Daoy (cell line): ENCODE data around the gene TUBB1. TPM values are rescaled to one million over a fixed set of nuclear protein-coding genes. Genes with fewer than 3 reads are reported as not detected.

ENCODE experiments used
- total RNA-seq: library from RNA; depleted of rRNA; stranded (reverse); fragments of >200 nt; shearing (Covaris generic); gene quantifications from 2 replicates; pipeline ENCODE4 v1.2.3, GENCODE V29; 2014; rRNA removed

The TUBB1 gene
- total RNA-seq, 1 experiment from 2014 or later, result not detected

Other genes starting within 250 kb of the TUBB1 start
- gene GNAS-AS1, start 168.5 kb upstream of the TUBB1 start, total RNA-seq, result 1.3 and 3.1 TPM in 2 replicates
- 286 and 344 TPM in 2 replicates for gene GNAS, start 166.7 kb upstream of the TUBB1 start, total RNA-seq
- gene NELFCD, start 38.2 kb upstream of the TUBB1 start, total RNA-seq, result 33.6 and 40.3 TPM in 2 replicates
- 82.4 and 127 TPM in 2 replicates for gene CTSZ, start 12.2 kb upstream of the TUBB1 start, total RNA-seq
- 26.1 and 44.4 TPM in 2 replicates for gene ATP5F1E, start 12.9 kb downstream of the TUBB1 start, total RNA-seq
- 85.1 and 128 TPM in 2 replicates for gene PRELID3B, start 23.4 kb downstream of the TUBB1 start, total RNA-seq
- not detected in 2 replicates for gene ZNF831, start 144.4 kb downstream of the TUBB1 start, total RNA-seq